GM23338 (cell line): Measurements from ENCODE around the gene TAF13. TPM values are rescaled to one million over a fixed set of nuclear protein-coding genes. Genes with fewer than 3 reads are reported as not detected.

Source experiments
- ATAC-seq: fragments of 200-7000 bp; cut with Tn5 transposase; 3 replicates; pipeline ENCODE4 v1.9.1; 2020
- DNase-seq: peaks from one replicate; pipeline ENCODE4 v3.0.0-alpha.2; 2015; ENCODE audit warnings: low spot score
- H2AFZ ChIP-seq: fragments of 200-600 bp; sonication (generic); 2 replicates; pipeline ENCODE4 v1.8.0; 2016; ENCODE audit warnings: antibody characterized with exemption, mild to moderate bottlenecking, moderate library complexity
- H3F3A ChIP-seq: fragments of 200-600 bp; sonication (generic); replicated peaks from 2 replicates; pipeline ENCODE4 v1.8.0; 2017; ENCODE audit warnings: antibody characterized with exemption, mixed run types, low read depth
- H3K27ac ChIP-seq: fragments of 200-600 bp; sonication (generic); 2 replicates; pipeline ENCODE4 v1.6.1; 2016; ENCODE audit warnings: low read depth
- H3K27me3 ChIP-seq: fragments of 200-600 bp; sonication (generic); 2 replicates; pipeline ENCODE4 v1.8.0; 2016; ENCODE audit warnings: mild to moderate bottlenecking, mixed run types, moderate library complexity; ENCODE audit not compliant: insufficient read depth
- H3K36me3 ChIP-seq: fragments of 200-600 bp; sonication (generic); 2 replicates; pipeline ENCODE4 v1.8.0; 2016; ENCODE audit warnings: mild to moderate bottlenecking; ENCODE audit not compliant: insufficient read depth
- H3K4me1 ChIP-seq: fragments of 200-600 bp; sonication (generic); 2 replicates; pipeline ENCODE4 v1.8.0; 2016; ENCODE audit warnings: mild to moderate bottlenecking, moderate library complexity; ENCODE audit not compliant: insufficient read depth
- H3K4me2 ChIP-seq: fragments of 200-600 bp; sonication (generic); 2 replicates; pipeline ENCODE4 v1.7.1; 2017; ENCODE audit warnings: mixed run types
- H3K4me3 ChIP-seq: fragments of 200-600 bp; sonication (generic); 2 replicates; pipeline ENCODE4 v1.6.1; 2016; ENCODE audit warnings: mixed run types
- H3K79me2 ChIP-seq: fragments of 200-600 bp; sonication (generic); replicated peaks from 2 replicates; pipeline ENCODE4 v1.8.0; 2017; ENCODE audit warnings: mild to moderate bottlenecking; ENCODE audit not compliant: insufficient read depth
- H3K9me2 ChIP-seq: fragments of 200-600 bp; sonication (generic); 2 replicates; pipeline ENCODE4 v1.8.0; 2017; ENCODE audit not compliant: insufficient read depth
- H4K20me1 ChIP-seq: fragments of 200-600 bp; sonication (generic); replicated peaks from 2 replicates; pipeline ENCODE4 v1.8.0; 2017; ENCODE audit warnings: mild to moderate bottlenecking; ENCODE audit not compliant: insufficient read depth
- H3K27ac Mint-ChIP-seq: 2 replicates; pipeline ENCODE4 v1.8.0; 2020; ENCODE audit warnings: inconsistent platforms, mild to moderate bottlenecking, moderate library complexity, mixed read lengths
- H3K27me3 Mint-ChIP-seq: 3 replicates; pipeline ENCODE4 v1.8.0; 2022; ENCODE audit warnings: low read depth, mild to moderate bottlenecking, moderate library complexity, mixed read lengths, inconsistent platforms; ENCODE audit not compliant: insufficient read depth, poor library complexity
- H3K36me3 Mint-ChIP-seq: 3 replicates; pipeline ENCODE4 v1.8.0; 2021; ENCODE audit warnings: low read depth, mild to moderate bottlenecking, inconsistent platforms, moderate library complexity, mixed read lengths
- H3K4me1 Mint-ChIP-seq: 3 replicates; pipeline ENCODE4 v1.8.0; 2020; ENCODE audit warnings: mild to moderate bottlenecking, inconsistent platforms, mixed read lengths
- H3K4me3 Mint-ChIP-seq: 3 replicates; pipeline ENCODE4 v1.8.0; 2021; ENCODE audit warnings: moderate library complexity, mild to moderate bottlenecking, inconsistent platforms, mixed read lengths
- H3K9me3 Mint-ChIP-seq: 3 replicates; pipeline ENCODE4 v1.8.0; 2020; ENCODE audit warnings: moderate library complexity, mild to moderate bottlenecking, inconsistent platforms, mixed read lengths
- CREB1 ChIP-seq: fragments of 250-450 bp; sonication (Bioruptor Pico); IDR thresholded peaks from 2 replicates; pipeline ENCODE4 v1.5.0; 2020; ENCODE audit warnings: low read depth, mild to moderate bottlenecking, moderate library complexity
- NANOG ChIP-seq: IDR thresholded peaks from 2 replicates; pipeline ENCODE4 v1.6.1; 2016; ENCODE audit warnings: antibody characterized with exemption, borderline replicate concordance
- ZNF114 ChIP-seq: fragments of 250-450 bp; sonication (Bioruptor Pico); IDR thresholded peaks from 2 replicates; pipeline ENCODE4 v1.5.0; 2020; ENCODE audit warnings: mild to moderate bottlenecking, moderate library complexity
- ZNF331 ChIP-seq: fragments of 250-450 bp; sonication (Bioruptor Pico); IDR thresholded peaks from 2 replicates; pipeline ENCODE4 v1.5.0; 2020; ENCODE audit warnings: low read depth, mild to moderate bottlenecking, moderate library complexity
- polyA plus RNA-seq: library from polyadenylated mRNA; unstranded; fragments of >200 nt; fragmentation: Nextera tagmentation; extraction: Ambion mirVana; gene quantifications from 2 replicates; pipeline ENCODE4 v1.2.1, GENCODE V29; 2016
- total RNA-seq: library from RNA; depleted of rRNA; stranded (reverse); fragments of >200 nt; shearing (Covaris generic); gene quantifications from 2 replicates; pipeline ENCODE4 v1.2.3, GENCODE V29; 2014
- TF ChIP-seq, protein P1 (sequence below), 2 experiments: fragments of 200-600 bp in 1 of 2; sonication (generic) in 1 of 2; conservative IDR thresholded peaks; 2 replicates each; pipeline versions ENCODE4 v1.5.1 to v1.6.1; 2016 to 2017; ENCODE audit warnings: antibody characterized with exemption in 2 of 2, low read depth in 2 of 2, mild to moderate bottlenecking in 2 of 2, moderate library complexity in 1 of 2
- TF ChIP-seq, protein P2 (sequence below): IDR thresholded peaks from one replicate; pipeline ENCODE4 v1.6.1; 2018; ENCODE audit warnings: antibody characterized with exemption; ENCODE audit not compliant: unreplicated experiment

Gene TAF13
- total and polyA plus RNA-seq, 2 experiments from 2014 or later = 43.7 to 55.8 TPM

DNA sequence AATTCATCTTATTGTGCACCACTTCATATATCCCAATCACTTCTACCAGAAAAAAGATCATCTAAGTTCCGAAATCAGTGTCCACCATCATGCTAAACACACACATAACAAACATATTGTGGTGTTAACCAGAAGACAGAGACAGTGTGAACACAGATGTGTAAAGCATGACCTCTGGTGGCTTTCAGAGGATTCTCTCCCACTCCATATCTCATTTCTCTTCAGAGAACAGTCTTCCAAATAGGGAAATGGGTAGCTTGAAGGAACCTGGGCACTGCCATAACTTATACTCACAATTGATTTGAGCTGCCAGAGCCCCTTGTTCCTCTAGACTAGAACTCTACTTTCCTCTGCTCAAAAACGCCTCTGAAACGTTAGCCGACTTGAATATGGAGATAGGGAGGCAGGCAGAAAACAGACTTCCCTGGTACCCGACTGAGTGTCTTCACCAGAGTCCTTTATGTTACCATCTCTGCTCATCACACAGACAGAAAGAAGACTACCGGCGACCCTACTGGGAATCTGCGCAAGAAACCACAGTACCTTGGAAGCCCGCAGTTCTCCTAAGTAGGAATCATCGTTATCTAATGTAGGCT is 36.4 kb upstream of the TAF13 start (continued):
- TF ChIP-seq, protein P1, sequence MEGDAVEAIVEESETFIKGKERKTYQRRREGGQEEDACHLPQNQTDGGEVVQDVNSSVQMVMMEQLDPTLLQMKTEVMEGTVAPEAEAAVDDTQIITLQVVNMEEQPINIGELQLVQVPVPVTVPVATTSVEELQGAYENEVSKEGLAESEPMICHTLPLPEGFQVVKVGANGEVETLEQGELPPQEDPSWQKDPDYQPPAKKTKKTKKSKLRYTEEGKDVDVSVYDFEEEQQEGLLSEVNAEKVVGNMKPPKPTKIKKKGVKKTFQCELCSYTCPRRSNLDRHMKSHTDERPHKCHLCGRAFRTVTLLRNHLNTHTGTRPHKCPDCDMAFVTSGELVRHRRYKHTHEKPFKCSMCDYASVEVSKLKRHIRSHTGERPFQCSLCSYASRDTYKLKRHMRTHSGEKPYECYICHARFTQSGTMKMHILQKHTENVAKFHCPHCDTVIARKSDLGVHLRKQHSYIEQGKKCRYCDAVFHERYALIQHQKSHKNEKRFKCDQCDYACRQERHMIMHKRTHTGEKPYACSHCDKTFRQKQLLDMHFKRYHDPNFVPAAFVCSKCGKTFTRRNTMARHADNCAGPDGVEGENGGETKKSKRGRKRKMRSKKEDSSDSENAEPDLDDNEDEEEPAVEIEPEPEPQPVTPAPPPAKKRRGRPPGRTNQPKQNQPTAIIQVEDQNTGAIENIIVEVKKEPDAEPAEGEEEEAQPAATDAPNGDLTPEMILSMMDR (conservative IDR thresholded peaks at IDR 0.05; ENCODE audit: low read depth in 2 of 2) = peak in 1 of 2 experiments; percentile 38; a peak in 2 of 4 replicates
- TF ChIP-seq, protein P2, sequence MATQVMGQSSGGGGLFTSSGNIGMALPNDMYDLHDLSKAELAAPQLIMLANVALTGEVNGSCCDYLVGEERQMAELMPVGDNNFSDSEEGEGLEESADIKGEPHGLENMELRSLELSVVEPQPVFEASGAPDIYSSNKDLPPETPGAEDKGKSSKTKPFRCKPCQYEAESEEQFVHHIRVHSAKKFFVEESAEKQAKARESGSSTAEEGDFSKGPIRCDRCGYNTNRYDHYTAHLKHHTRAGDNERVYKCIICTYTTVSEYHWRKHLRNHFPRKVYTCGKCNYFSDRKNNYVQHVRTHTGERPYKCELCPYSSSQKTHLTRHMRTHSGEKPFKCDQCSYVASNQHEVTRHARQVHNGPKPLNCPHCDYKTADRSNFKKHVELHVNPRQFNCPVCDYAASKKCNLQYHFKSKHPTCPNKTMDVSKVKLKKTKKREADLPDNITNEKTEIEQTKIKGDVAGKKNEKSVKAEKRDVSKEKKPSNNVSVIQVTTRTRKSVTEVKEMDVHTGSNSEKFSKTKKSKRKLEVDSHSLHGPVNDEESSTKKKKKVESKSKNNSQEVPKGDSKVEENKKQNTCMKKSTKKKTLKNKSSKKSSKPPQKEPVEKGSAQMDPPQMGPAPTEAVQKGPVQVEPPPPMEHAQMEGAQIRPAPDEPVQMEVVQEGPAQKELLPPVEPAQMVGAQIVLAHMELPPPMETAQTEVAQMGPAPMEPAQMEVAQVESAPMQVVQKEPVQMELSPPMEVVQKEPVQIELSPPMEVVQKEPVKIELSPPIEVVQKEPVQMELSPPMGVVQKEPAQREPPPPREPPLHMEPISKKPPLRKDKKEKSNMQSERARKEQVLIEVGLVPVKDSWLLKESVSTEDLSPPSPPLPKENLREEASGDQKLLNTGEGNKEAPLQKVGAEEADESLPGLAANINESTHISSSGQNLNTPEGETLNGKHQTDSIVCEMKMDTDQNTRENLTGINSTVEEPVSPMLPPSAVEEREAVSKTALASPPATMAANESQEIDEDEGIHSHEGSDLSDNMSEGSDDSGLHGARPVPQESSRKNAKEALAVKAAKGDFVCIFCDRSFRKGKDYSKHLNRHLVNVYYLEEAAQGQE = no peak
- TF ChIP-seq CREB1 (CRISPR knock-in tag) (no peak), NANOG (no peak)

DNA sequence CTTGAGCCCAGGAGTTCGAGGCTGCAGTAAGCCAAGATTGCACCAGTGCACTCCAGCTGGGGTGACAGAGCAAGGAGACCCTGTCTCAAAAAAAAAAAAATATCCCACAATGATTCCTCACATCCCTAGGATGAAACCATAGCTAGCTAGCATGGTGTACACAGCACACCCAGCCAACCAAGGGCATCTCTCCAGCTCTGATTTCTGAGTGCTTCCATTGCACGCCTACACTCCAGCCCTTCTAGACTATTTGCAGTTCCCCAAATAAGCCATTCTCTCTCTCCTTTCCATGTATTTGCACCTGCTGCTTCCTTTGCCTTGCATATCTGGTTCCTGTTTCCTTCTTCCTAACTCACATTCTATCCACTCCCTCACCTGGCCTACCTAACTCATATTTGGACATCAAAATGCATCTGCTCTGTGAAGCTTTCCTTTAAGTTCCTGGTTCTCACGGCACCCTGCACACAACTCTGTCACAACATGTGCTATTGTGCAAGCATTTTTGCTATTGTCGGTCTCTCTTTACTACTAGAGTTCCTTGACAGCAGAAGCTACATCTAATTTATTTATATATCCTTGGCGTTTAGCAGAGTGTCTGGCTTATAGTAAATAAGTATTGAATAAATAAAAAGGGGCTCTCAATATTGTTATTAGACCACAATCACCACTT is 35.7 kb upstream of the TAF13 start:
- Mint-ChIP-seq H3K4me3 (no peak overlapping the region), H3K27me3 (peaks cover 34% of the 10 kb centered on the region), H3K9me3 (no peaks in the 10 kb centered on the region; the same call in 2 of the 3 replicates), H3K4me1 (peaks cover 7% of the 10 kb centered on the region), H3K36me3 (no peaks in the 10 kb centered on the region; the same call in 2 of the 3 replicates), H3K27ac (no peak overlapping the region)
- Histone ChIP-seq H2AFZ (no peak overlapping the region), H3K9me2 (no peaks in the 10 kb centered on the region), H3K4me3 (no peak overlapping the region), H3K36me3 (no peaks in the 10 kb centered on the region), H3K27ac (no peak overlapping the region), H3F3A (no peaks in the 10 kb centered on the region), H3K79me2 (no peaks in the 10 kb centered on the region), H3K4me2 (no peak overlapping the region), H3K4me1 (peaks cover 11% of the 10 kb centered on the region), H4K20me1 (no peaks in the 10 kb centered on the region), H3K27me3 (peaks cover 54% of the 10 kb centered on the region)
- DNase-seq = no peak
- no peak for ATAC-seq
- no peak for TF ChIP-seq ZNF331 (CRISPR knock-in tag)
- no peak for TF ChIP-seq ZNF114 (CRISPR knock-in tag)
- TF ChIP-seq, protein P1 (conservative IDR thresholded peaks at IDR 0.05; ENCODE audit: low read depth in 2 of 2) = no peak
